ENCODE results near the gene UBASH3B.
A peak's percentile ranks its signal among the peaks of the same experiment; 100 is the strongest.

UBASH3B gene

DNA sequence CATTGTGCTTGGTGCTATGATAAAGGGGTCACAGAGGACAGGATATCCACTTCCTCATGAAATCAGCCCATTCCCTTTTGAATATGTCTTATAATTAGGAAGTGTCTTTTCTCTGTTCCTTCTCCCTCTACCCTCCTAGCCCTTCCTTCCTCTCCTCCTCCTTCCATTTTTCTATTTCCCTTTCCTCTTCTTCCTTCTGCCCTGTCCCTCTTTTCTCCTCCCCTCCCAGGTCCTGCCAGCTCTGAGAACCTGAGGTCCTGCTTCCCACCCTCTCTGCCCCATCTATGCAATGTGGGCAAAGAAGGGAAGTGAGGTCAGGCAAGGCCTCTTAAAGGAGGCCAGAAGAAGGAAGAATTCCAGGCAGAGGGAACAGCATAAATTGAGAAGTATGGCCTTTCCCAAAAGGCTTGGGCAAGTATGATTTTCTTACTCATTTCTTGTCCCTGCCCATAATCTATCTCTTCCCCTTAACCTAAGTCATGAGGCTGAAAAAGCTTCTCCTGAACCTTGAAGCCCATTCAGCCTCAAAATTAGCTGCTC lies 7.7 kb upstream of the UBASH3B start:
- no peak for DNase-seq (ENCODE audit: low spot score)

DNA sequence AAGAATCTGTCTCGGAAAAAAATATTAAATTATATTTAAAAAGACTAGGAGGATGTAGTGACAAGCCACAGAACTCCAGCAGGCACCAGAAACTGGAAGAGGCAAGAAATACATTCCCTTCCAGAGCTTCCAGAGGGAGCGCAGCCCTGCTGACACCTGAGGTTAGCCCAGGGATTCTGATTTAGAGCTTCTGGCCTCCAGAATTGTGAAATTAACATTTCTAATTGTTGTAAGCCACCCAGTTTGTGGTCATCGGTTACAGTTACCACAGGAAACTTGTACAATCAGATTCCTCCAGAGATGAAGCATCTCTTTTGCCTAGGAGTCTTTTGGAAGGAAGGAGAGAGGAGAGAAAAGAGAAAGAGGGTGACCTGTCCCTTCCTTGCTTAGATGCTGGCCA lies 6.4 kb upstream of the UBASH3B start:
- no peak for DNase-seq (ENCODE audit: low spot score)

DNA sequence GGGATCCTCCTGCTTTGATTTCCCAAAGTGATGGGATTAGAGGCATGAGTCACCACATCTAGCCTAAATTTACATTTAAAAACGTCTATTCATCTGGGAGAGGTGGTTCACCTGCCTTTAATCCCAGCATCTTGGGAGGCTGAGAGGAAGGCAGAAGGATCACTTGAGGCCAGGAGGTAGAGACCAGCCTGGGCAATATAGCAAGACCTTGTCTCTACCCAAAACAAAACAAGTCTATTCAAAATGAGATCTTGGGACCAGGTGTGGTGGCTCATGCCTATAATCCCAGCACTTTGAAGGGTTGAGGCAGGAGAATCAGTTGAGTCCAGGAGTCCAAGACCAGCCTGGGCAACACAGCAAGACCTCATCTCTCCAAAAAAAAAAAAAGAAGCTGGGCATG lies 4.9 kb upstream of the UBASH3B start:
- no peak for DNase-seq (ENCODE audit: low spot score)

DNA sequence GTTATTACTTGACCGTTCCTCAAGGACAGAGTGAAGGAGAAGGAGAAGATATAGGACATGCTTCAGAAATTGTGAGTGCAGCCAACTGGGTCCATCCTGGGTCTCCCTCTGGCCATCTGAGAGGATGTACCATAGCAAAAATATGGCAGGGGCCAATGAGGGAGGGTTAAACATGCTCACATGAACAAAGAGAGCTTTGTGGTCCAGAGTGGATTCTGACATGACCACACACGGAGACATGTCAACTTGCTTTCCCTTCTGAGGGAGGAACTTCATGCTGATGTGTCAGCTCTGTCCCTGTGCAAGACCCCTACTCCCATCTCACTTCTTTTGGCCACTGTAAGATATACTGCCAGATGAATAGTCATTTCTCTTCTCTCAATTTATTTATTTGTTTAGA lies 3.0 kb upstream of the UBASH3B start:
- DNase-seq (ENCODE audit: low spot score) = no peak

DNA sequence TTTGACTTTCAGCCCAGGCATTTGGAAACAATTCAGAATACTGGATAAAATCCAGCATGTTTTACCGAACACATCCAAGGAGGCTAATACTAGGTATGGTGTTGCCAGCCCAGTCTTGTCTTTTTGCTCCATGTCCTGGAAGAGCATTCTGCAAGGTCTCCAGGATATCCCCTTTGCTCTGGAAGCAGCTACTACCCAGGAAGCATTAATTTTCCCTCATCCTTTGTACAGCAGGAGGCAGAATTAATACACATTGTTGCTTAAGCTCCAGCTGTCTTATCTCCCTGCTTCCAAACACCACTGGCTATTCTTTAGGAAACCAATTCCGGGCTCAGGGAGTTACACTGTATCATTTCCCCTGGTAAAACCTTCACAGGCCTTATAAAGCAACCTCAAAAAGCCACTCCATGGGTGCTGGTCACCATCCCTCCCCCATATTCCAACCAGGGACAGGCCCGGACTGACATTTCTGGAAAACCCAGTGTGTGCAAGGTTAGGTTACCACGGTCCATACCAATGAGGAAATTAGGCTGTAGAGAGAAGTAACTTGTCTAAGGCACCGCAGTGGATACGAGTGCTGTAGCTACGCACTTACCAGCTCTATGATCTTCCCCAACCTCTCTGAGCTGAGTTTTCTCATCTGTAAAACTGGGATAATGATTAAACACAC lies 1.5 kb upstream of the UBASH3B start:
- no peak for DNase-seq (ENCODE audit: low spot score)

DNA sequence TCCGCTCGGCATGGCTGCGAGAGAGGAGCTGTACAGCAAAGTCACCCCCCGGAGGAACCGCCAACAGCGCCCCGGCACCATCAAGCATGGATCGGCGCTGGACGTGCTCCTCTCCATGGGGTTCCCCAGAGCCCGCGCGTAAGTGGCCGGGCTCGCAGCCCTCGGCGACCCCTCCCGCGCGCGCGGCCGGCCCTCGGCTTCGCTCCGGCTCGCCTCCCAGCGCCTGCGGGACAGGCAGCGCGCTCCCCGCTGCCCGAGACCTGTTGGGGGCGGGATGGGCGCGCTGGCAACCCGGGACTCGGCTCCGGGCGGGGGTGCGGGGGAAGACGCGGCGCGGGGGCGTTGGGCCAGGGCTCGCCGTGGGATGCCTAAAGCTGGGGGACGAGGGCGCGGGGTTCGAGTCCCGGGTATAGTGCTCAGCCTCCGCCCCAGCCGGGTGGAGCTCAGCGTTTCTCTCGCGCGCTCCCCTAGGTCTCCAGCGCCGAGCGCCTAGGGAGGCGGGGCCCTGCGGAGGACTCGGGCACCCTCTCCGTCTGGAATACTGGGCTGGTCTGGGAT lies 630 bp downstream of the UBASH3B start:
- DNase-seq (ENCODE audit: low spot score) = peak; percentile 49

DNA sequence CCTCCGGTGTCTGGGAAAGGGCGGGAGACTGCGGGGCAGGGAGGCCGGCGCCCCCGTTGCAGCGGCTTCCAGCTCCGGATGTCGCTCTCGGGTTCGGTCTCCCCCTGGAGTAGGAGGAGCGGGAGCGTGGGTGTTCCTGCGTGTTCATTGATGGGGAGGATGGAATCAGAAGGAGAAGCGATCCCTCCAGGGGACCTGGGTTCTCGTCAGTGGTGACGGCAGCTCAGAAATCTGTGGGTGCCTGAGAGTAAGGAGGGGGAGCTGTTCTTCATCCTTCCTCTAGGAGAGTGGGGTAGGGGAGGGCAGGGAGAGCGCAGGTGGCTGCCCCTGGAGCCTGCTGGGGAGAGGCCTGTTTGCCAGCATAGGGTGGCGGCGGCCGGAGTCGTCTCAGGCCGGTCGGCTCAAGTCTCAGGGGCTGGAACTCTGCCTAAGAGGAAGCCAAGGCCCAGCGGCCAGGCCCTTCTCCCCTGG lies 1.1 kb downstream of the UBASH3B start:
- DNase-seq (ENCODE audit: low spot score) = peak; percentile 53

DNA sequence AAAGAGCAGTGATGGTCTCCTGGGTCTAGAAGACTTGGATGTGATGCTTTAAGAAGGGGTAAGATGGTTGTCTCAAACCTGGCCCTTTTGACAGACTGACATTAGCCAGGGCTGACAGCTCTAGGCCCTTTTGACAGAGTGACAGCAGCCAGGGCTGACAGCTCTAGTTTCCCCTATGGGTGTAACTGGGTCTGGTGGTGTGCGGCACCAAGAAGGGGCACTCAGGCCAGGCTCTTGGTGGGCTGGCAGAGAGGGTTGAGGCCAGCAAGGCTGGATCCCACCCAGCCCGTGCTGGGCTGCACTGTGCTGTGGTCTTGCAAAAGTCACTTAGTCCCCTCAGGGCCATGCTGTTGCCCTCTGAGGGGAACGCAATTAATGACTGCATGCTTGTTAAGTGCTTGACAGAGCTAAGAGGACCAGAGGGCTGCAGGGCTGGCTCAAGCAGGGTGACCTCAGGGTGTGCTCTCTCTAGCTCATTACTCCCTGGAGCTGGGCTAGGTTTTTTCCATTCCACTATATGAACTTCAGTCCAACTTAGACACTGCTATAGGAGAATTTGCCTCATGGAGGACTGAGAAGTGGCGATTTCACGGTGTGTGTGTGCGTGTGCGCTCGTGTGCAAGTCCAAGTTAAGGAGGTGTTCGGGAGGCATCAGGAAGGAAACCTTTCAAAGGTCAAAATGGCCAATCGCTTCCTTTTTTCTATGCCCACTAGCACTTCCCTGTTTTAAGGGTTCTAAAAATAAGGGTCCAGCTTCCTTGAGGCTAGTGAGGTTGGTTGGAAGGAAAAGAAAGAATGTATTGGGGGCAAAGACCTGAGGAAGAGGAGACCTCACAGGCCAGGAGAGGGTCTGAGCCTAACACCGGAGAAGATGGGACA lies 4.4 kb downstream of the UBASH3B start:
- DNase-seq (ENCODE audit: low spot score) = no peak

DNA sequence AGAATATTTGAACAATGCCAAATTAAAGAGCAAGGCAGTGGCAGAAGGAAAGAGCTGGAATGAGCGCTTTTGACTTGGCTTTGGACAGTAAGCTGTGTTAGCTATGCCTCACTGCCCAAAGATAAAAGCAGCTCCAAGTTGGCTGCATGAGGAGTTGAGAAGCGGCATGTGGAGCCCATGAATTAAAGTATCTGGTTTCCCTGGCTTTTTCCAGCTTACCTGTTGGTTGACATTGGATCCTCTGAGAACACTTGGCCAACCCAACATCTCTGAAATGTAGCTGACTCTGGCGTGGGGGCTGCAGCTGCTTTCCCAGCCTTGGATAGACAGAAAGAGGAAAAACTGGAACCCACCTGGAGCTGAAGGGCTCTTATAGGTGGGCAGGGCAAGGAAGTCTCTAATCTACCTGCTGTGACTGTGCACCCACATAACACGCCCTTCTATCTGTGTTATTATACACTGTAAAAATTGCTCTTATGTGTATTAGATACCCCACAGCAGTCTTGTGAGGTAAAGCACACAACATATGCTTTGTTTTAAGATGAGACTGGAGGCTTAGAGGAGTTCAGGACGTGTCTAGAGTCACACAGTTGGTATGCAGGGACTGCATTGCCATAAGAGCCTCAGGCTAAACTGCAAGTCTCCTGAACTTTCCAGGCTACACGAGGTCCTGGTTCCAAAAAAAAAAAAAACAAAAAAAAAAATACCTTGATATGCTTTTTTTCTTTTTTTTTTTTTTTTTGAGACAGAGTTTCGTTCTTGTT lies 5.8 kb downstream of the UBASH3B start:
- DNase-seq (ENCODE audit: low spot score) = no peak

DNA sequence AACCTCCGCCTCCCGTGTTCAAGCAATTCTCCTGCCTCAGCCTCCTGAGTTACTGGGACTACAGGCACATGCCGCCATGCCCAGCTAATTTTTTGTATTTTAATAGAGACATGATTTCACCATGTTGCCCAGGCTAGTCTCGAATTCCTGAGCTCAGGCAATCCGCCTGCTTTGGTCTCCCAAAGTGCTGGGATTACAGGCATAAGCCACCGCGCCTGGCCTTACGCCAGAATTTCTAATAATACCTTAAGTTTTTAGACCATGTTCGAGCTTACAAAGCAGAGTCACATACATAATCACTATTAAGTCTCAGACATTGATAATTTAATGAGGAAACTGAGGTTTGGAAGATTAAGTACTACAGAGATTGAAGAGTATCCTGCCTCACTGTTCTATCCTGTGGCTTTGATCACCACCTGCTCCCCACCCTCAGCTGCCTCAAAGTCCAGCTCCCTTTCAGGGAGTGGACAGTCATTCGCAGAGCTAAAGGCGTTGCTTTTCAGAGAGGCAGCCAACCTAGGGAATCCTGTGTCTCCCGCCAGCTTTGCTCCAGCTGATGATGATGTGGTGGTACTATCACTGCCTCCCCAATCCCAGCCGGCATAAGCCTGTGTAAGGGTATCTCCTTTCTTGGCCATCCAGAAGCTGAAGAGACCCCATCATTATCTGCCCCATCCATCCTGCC lies 7.7 kb downstream of the UBASH3B start:
- DNase-seq (ENCODE audit: low spot score) = no peak

DNA sequence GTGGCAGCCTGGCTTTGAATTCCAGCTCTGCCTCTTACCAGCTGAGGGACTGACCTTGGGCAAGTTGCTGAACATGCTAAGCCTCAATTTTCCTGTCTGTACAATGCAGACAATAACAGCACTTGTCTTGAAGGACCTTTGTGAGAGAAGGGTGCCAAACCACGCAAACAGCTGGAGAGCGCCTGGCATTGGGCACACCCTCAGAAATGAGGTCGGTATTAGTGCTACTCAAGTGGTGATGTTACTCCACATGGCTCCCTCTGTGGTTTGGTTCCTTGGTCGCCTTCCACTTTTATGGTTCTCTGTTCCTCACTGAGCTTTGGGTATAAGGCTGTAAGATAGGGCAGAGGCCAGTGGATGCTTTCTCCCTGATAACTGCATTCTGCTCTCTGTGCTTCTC lies 8.2 kb downstream of the UBASH3B start:
- DNase-seq (ENCODE audit: low spot score) = no peak

DNA sequence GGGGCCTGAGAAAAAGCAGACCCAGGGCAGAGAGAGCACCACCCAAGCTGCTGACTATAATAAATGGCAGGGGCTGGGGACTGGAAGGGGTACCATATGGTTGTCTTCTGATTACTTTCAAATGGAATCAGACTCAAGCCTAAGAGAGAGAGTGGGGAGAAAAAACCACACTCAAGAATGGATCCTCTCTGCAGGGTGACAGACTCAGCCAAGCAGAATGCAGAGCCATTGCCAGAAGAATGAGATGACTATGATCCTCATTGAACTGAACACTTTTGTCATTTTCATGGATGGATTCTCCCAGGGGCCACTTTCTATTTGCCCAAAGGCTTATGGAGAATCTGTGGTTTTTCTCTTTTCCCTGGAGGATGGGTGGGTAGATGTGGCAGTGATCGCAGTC lies 8.7 kb downstream of the UBASH3B start:
- DNase-seq (ENCODE audit: low spot score) = no peak

DNA sequence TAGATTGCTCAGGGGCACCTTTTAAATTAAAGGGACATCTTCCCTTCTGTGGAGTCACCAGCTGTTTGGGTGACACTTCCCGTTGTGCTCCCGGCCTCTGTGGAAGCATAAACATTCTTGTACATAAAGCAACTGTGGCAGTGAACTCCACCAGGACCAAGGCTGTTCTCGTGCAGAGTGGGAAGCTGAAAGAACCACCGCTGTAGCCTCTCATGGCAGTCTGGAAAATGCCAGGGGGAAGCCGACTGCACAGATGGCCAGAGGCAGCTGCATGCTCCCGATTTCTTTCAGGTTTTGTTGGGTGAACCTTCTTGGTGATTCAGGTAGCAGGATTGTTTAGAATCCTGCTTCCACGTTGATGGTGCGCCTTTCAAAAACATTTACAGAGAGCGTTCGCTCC lies 10.3 kb downstream of the UBASH3B start:
- no peak for DNase-seq (ENCODE audit: low spot score)

DNA sequence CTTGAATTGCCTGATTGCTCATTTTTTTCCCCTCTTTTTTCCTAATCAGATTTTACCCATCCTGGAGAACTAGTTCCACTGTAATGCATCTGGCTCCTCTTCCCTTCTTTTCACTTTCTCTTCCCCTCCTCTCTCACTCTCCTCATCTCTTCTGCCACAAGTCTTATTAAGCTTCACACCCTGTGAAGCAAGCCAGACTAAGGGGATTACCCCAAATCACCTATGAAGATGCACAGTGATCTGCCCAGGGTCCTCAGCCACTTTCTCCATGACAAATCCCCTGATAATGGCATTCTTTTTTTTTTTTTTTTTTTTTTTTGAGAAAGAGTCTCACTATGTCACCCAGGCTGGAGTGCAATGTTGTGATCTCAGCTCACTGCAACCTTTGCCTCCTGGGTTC lies 11.2 kb downstream of the UBASH3B start:
- no peak for DNase-seq (ENCODE audit: low spot score)

DNA sequence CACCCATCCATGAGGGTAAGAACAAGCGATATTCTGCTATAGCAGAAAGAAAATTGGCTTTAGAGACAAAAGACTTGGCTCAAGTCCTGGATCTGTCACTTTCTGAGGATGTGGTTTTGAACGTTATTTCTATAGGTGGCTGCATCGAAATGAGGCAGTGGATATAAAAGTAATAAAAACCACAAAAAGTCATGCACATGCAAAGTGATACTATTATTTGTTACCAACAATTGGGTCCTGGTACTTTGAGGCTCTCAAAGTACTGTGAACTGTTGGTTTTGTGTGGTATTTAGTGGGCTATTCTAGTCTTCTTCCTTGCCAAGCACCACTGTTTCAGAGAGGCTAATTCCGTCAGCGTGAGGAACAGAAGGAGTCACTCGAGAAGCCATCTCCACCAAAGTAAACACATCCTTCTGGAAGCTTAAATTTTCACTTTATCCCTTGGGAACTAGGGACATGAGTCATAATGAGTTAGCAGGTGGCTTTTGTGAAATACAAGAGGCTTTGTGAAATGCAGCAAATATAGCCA lies 13.1 kb downstream of the UBASH3B start:
- DNase-seq (ENCODE audit: low spot score) = peak; percentile 27

DNA sequence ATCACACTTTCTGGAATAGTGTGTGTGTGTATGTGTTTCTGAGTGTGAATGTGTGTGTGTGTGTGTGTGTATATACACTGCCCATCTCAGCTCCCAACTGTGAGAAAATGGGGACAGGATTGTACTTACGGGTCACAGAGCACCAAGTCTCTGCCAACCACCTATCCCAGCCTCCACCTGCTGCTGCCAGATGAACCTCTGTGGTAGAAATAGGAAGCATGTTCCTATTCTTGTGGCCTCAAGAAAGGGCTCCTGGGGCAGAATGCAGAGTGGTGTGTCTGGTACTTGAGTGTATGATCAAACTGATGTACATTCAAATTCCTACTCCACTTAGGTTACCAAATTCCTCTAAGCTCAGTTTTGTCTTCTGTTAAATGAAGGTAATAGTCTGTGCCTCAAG lies 14.6 kb downstream of the UBASH3B start:
- DNase-seq (ENCODE audit: low spot score) = no peak

DNA sequence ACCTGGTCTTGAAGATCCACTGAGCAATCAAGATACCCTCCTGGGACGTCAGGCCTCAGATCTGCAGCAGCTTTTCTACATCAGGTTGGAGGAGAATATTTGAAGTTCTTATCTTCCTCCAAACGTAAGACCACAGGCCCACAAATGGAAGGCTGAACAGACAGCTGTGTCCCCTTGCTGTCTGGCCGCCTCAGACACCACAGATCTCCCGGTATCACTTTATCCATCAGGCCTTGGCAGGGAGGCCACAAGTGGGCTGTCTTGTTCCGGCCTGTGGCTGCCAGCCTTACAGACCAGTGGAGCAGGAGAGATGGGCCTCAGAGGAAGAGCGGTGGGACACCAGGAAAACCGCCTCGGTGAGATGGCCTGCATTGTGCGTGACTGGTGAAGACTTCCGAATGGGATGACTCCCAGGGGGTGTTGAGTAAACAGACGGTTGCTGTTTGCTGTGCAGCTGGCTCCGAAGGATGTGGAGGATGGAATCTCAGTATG lies 15.9 kb downstream of the UBASH3B start:
- DNase-seq (ENCODE audit: low spot score) = no peak

DNA sequence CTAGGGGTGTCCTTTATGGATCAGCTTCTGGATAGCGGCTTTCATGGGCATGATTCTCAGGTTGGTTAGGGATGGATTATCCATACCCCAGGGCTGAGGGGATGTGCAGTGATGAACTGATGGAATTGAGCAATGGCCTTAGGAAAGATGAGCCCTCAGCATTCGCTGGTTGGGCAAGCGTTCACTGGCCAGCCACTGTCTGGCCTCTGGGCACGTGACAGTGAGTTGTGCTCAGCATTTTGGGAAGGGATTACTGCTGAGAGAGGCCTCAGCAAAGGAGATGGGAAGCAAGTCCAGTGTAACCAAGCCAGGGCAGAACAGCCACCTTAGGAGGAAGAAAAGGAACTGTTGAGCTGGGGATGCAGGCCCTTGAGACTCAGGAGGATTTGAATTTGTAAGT lies 17.4 kb downstream of the UBASH3B start:
- DNase-seq (ENCODE audit: low spot score) = no peak

DNA sequence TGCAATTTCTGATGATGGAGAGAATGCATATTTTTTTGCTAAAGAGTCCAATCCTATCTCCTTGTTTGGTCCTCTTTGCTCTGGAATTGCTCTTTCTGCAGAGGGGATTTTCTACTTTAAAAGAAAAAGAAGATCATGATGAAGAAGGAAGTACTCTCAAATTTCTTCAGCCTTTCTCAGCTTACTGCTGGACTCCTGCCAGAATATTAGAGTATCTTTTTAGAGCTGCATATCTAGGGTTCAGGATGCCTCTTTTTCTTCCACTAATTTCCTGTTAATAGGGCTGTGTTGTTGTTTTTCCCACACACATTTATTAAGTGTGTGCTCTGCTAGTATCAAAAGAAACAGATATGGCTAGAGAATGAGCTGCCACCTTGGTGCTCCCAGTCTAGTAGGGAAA lies 18.2 kb downstream of the UBASH3B start:
- no peak for DNase-seq (ENCODE audit: low spot score)

DNA sequence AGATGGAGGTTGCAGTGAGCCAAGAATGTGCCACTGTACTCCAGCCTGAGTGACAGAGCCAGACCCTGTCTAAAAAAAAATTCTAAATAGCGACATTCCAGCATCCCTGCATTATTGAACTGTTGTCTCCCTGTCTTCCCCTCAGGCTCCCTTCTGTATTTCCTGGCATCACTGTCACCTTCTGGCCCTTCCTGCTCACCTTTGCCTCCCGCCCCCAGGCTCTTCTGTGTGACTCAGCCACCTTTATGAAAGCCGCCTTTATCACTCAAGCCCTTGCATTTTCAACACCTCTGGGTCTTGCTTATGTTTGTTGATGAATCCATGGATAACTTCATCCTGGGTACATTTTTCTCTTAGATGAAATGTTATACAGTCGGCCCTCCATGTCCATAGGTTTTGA lies 21.1 kb downstream of the UBASH3B start:
- DNase-seq (ENCODE audit: low spot score) = no peak

DNA sequence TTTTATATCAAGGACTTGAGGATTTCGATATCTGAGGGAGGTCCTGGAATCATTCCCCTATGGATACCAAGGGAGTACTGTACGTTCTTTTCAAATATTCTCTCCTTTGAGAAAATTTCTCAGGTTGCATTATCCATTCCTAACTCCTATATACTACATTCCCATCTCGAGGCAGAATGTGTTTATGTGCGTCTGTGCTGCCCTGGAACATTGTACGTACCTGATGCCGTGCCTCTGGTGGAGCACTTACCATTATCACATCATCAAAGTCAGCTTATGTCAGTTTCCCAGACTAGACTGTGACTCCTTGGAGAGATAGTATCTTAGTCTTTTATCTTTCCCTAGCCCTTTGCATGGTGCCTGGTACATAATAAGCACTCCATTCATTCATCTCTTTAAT lies 21.7 kb downstream of the UBASH3B start:
- no peak for DNase-seq (ENCODE audit: low spot score)
